ENCODE data around the gene ECHDC3. TPM values are rescaled to one million over a fixed set of nuclear protein-coding genes. Genes with fewer than 3 reads are reported as not detected.

ECHDC3 gene
- total and polyA plus RNA-seq, 12 donors = 3.8 to 115 (median 40.3) TPM

GRCh38 chr10:11808808-11809207 is 66.6 kb downstream of the ECHDC3 start:
- Histone ChIP-seq H3K36me3 (replicated peaks in 1 of 2) (no peaks in the 10 kb centered on the region), H3K27ac (no peak overlapping the region), H3K4me3 (no peak overlapping the region), H3K27me3 (peaks cover 4% of the 10 kb centered on the region), H3K9me3 (replicated peaks in 1 of 3) (no peaks in the 10 kb centered on the region), H3K4me1 (replicated peaks in 1 of 2) (no peaks in the 10 kb centered on the region)
- TF ChIP-seq, protein P1, sequence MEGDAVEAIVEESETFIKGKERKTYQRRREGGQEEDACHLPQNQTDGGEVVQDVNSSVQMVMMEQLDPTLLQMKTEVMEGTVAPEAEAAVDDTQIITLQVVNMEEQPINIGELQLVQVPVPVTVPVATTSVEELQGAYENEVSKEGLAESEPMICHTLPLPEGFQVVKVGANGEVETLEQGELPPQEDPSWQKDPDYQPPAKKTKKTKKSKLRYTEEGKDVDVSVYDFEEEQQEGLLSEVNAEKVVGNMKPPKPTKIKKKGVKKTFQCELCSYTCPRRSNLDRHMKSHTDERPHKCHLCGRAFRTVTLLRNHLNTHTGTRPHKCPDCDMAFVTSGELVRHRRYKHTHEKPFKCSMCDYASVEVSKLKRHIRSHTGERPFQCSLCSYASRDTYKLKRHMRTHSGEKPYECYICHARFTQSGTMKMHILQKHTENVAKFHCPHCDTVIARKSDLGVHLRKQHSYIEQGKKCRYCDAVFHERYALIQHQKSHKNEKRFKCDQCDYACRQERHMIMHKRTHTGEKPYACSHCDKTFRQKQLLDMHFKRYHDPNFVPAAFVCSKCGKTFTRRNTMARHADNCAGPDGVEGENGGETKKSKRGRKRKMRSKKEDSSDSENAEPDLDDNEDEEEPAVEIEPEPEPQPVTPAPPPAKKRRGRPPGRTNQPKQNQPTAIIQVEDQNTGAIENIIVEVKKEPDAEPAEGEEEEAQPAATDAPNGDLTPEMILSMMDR (IDR thresholded peaks at IDR 0.05) = no peak
- no peak for TF ChIP-seq POLR2A (IDR thresholded peaks at IDR 0.05)
- WGBS, 4 donors = 84 to 93% (median 90%) methylated on average over 5 of the region's 5 CpGs
- no peak for DNase-seq
- intact Hi-C loops (cut with DNase I) = no loop called here

DNA sequence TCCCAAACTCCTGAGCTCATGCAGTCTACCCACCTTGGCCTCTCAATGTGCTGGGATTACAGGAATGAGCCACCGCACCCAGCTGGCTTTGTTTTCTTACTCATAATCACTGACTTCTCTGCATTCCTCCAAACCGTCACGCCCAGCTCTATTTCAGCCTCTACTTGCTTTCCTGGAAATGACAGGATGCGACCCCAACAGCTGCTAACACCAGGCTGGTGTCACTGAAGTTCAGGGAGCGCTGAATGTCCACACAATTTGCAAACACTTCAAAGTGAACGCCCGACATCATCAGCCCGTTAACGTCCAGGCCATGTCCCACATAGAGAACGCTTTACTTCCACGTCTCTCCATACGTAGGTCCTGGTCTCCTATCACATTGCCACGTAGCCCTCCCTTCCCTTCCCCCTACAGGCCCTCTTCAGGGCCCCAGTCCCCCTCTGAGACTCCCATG is 68.2 kb downstream of the ECHDC3 start:
- H3K27ac ChIP-seq = peak overlapping the region in 1 of 5 donors; percentile 50
- TF ChIP-seq POLR2A (IDR thresholded peaks at IDR 0.05) = no peak
- TF ChIP-seq, protein P1 (IDR thresholded peaks at IDR 0.05) = no peak
- WGBS, 4 donors = 51 to 58% (median 53%) methylated on average over 13 of the region's 13 CpGs
- no peaks in the 10 kb centered on the region for H3K36me3 ChIP-seq (replicated peaks in 1 of 2)
- no peak overlapping the region for H3K4me3 ChIP-seq
- peaks cover 3% of the 10 kb centered on the region for H3K27me3 ChIP-seq
- no peaks in the 10 kb centered on the region for H3K9me3 ChIP-seq (replicated peaks in 1 of 3)
- peak in 5 of 7 donors; percentile 13 to 62 (median 30) for DNase-seq
- H3K4me1 ChIP-seq (replicated peaks in 1 of 2) = no peaks in the 10 kb centered on the region
- intact Hi-C loops (cut with DNase I) = no loop called here

DNA sequence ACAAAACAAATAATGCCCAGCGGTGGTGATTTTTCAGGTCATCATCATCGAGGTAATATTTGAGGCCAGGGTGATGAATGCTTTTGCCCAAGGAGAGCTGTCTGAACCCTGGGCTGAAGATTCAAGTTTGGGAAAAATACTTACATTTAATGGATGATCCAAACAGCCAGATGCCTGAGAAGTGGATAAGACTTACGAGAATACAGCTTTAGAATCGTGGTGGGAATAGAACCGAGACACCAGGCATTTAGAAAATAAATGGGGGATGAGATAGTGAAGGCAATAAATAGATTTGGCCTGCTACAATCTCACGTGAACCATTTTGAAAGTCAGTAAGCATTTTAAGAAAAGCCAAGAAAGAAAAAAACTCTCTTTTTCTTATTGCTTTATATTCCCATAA is 68.8 kb downstream of the ECHDC3 start:
- Histone ChIP-seq H3K9me3 (replicated peaks in 1 of 3) (no peaks in the 10 kb centered on the region), H3K4me3 (no peak overlapping the region), H3K27ac (peak overlapping the region in 1 of 5 donors; percentile 50), H3K27me3 (no peaks in the 10 kb centered on the region), H3K4me1 (replicated peaks in 1 of 2) (no peaks in the 10 kb centered on the region), H3K36me3 (replicated peaks in 1 of 2) (no peaks in the 10 kb centered on the region)
- WGBS, 4 donors = 58 to 73% (median 70%) methylated on average over 6 of the region's 6 CpGs
- TF ChIP-seq, protein P1 (IDR thresholded peaks at IDR 0.05) = no peak
- TF ChIP-seq POLR2A (IDR thresholded peaks at IDR 0.05) = no peak
- DNase-seq = no peak
- intact Hi-C loops (cut with DNase I) = no loop called here

DNA sequence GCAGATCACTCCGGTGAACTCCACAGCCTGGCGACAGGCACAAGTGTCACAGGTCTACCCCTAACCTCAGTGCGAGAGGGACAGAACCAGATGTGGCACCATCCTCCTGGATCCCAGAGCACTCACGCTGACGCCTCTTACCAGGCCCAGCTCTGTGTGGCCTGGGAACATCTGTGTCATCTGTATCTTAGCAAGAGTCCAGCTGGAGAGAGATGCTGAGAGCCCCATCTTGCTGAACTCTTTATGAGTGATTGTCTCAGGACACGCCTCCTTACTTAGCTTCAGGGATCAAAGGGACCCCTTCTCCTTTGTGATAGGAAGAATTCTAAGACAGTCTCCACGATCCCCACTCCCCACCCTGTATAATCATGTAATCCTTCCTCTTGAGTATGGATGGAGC is 71.0 kb downstream of the ECHDC3 start:
- H3K27me3 ChIP-seq = no peaks in the 10 kb centered on the region
- H3K36me3 ChIP-seq (replicated peaks in 1 of 2) = no peaks in the 10 kb centered on the region
- H3K4me3 ChIP-seq = no peak overlapping the region
- H3K9me3 ChIP-seq (replicated peaks in 1 of 3) = no peaks in the 10 kb centered on the region
- 73 to 91% (median 89%) methylated on average over 4 to 7 of the region's 7 CpGs for WGBS, 4 donors
- H3K27ac ChIP-seq = no peak overlapping the region
- intact Hi-C loops (cut with DNase I) = no loop called here
- no peak for TF ChIP-seq POLR2A (IDR thresholded peaks at IDR 0.05)
- TF ChIP-seq, protein P1 (IDR thresholded peaks at IDR 0.05) = no peak
- no peaks in the 10 kb centered on the region for H3K4me1 ChIP-seq (replicated peaks in 1 of 2)
- no peak for DNase-seq

Other genes starting within 250 kb of the ECHDC3 start
- gene USP6NL, start 130.7 kb upstream of the ECHDC3 start, total RNA-seq = 10 to 100 TPM; 13.3 to 35.1 (median 19.9) TPM
- gene USP6NL, start 130.7 kb upstream of the ECHDC3 start, polyA plus RNA-seq = 10 to 100 TPM in 1 of 3 donors, 1 to 10 TPM in 2; 3.5 to 20.8 (median 4.9) TPM
- 10 to 100 TPM in 1 of 9 donors, 1 to 10 TPM in 7, under 1 TPM in 1; 0.33 to 16.6 (median 3.8) TPM for gene PROSER2, start 81.0 kb downstream of the ECHDC3 start, total RNA-seq
- gene PROSER2, start 81.0 kb downstream of the ECHDC3 start, polyA plus RNA-seq = 1 to 10 TPM in 2 of 3 donors, under 1 TPM in 1; 0.82 to 1.7 (median 1.5) TPM

Data from adrenal gland (tissue), 12 donors.